ENCODE measurements around the gene GRIK3.

DNA sequence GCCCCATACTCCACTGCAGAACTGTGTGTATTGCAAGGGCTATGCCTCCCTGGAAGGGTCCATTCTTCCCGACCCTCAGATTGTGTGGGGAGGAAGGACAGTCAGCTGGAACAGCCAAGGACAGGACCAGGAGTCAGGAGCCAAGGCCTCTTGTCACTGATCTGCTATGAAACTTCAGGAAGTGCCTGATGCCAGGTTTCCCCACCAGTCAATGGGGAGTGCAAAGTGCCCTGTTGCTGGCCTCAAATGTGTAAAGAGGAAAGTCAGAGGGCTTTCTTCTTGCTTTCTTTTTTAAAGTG lies 168.8 kb downstream of the GRIK3 start:
- no peak for TF ChIP-seq ZNF274 (IDR thresholded peaks at IDR 0.05; ENCODE audit: low read depth, low read length)
- no peak for TF ChIP-seq SUZ12 (IDR thresholded peaks at IDR 0.05; ENCODE audit: extremely low read depth, insufficient read depth, insufficient read length)
- no peak for TF ChIP-seq YY1 (IDR thresholded peaks at IDR 0.05; ENCODE audit: insufficient read depth, insufficient read length)

Measured in NT2/D1 (cell line).